Measurements from ENCODE around the gene C12orf43.
A peak's percentile ranks its signal among the peaks of the same experiment; 100 is the strongest.

The C12orf43 gene

GRCh38 chr12:120978296-120979219 is 37.7 kb downstream of the C12orf43 start, which contains the start of gene HNF1A:
TSS of gene HNF1A (plus strand) at chr12:120978543. CDS start at chr12:120978769, 226 bp downstream.
- DNase-seq (ENCODE audit: low spot score), result no peak

- DNase-seq (ENCODE audit: low spot score), result no peak
Observed at GRCh38 chr12:120977531-120978295, 38.6 kb downstream of the C12orf43 start.

- DNase-seq (ENCODE audit: low spot score), result peak; percentile 40
Observed at GRCh38 chr12:120972870-120973543, 43.3 kb downstream of the C12orf43 start.

- DNase-seq (ENCODE audit: low spot score), result peak; percentile 73
Observed at GRCh38 chr12:120971299-120972180, 44.7 kb downstream of the C12orf43 start.

GRCh38 chr12:120970310-120970709 is 46.0 kb downstream of the C12orf43 start:
- no peak for DNase-seq (ENCODE audit: low spot score)

GRCh38 chr12:120965534-120966091 is 50.7 kb downstream of the C12orf43 start:
- no peak for DNase-seq (ENCODE audit: low spot score)

GRCh38 chr12:120964298-120964697 is 52.0 kb downstream of the C12orf43 start:
- DNase-seq (ENCODE audit: low spot score), result no peak

- DNase-seq (ENCODE audit: low spot score), result no peak
Observed at GRCh38 chr12:120962532-120963020, 53.7 kb downstream of the C12orf43 start.

- DNase-seq (ENCODE audit: low spot score), result no peak
Observed at GRCh38 chr12:120961604-120962531, 54.4 kb downstream of the C12orf43 start.

- no peak for DNase-seq (ENCODE audit: low spot score)
Observed at GRCh38 chr12:120960657-120961056, 55.6 kb downstream of the C12orf43 start.

GRCh38 chr12:120959111-120959878 is 57.0 kb downstream of the C12orf43 start:
- DNase-seq (ENCODE audit: low spot score), result no peak

- DNase-seq (ENCODE audit: low spot score), result no peak
Observed at GRCh38 chr12:120956579-120957300, 59.5 kb downstream of the C12orf43 start.

GRCh38 chr12:120955232-120955631 is 61.1 kb downstream of the C12orf43 start:
- no peak for DNase-seq (ENCODE audit: low spot score)

- no peak for DNase-seq (ENCODE audit: low spot score)
Observed at GRCh38 chr12:120950807-120951206, 65.5 kb downstream of the C12orf43 start.
